H1 (cell line): ENCODE results near the gene MRGPRX2.

Experiments
- ASH2L ChIP-seq: fragments of 200-600, 300-600 bp; sonication (generic); IDR thresholded peaks from one replicate; pipeline ENCODE4 v1.7.1; 2017; ENCODE audit warnings: low read length
- ATF3 ChIP-seq: IDR thresholded peaks from 2 replicates; pipeline ENCODE4 v1.6.1; 2011; ENCODE audit warnings: low read depth, mild to moderate bottlenecking, low read length; ENCODE audit not compliant: insufficient read depth
- CHD7 ChIP-seq: fragments of 300-600 bp; sonication (generic); IDR thresholded peaks from 2 replicates; pipeline ENCODE4 v1.7.1; 2012; ENCODE audit warnings: low read length, moderate library complexity, mild to moderate bottlenecking, inconsistent platforms; ENCODE audit not compliant: insufficient replicate concordance
- CTCF ChIP-seq, 3 experiments: IDR thresholded peaks; 1 replicate in 2 of 3; 2 replicates in 1 of 3; pipeline versions ENCODE4 v1.5.1 to v1.6.1; 2011; ENCODE audit warnings: low read length in 3 of 3, mild to moderate bottlenecking in 3 of 3, inconsistent platforms in 2 of 3, low read depth in 1 of 3, moderate library complexity in 1 of 3; ENCODE audit not compliant: insufficient read depth in 1 of 3; ENCODE audit errors: control extremely low read depth in 1 of 3
- E2F6 ChIP-seq: IDR thresholded peaks from 2 replicates; pipeline ENCODE4 v1.6.1; 2012; ENCODE audit warnings: inconsistent platforms
- EZH2 ChIP-seq: fragments of 200-600 bp; sonication (generic); IDR thresholded peaks from 2 replicates; pipeline ENCODE4 v1.7.1; 2012; ENCODE audit warnings: low read depth, mild to moderate bottlenecking, moderate library complexity, low read length, inconsistent platforms; ENCODE audit not compliant: severe bottlenecking
- HDAC6 ChIP-seq: IDR thresholded peaks from one replicate; pipeline ENCODE4 v1.7.1; 2012; ENCODE audit warnings: low read depth, mild to moderate bottlenecking, inconsistent platforms, low read length, moderate library complexity
- KDM5A ChIP-seq: fragments of 200-600 bp; IDR thresholded peaks from 2 replicates; pipeline ENCODE4 v1.7.1; 2012; ENCODE audit warnings: mild to moderate bottlenecking, low read length, inconsistent platforms, mixed read lengths
- MAFK ChIP-seq: IDR thresholded peaks from 2 replicates; pipeline ENCODE4 v1.6.1; 2012; ENCODE audit warnings: low read depth, mild to moderate bottlenecking, improper control_type of control experiment, low read length
- PHF8 ChIP-seq: fragments of 200-600 bp; sonication (generic); conservative IDR thresholded peaks from 2 replicates; pipeline ENCODE4 v1.7.1; 2012; ENCODE audit warnings: low read depth, mild to moderate bottlenecking, inconsistent platforms, low read length, moderate library complexity
- POLR2A ChIP-seq, 2 experiments: IDR thresholded peaks; 1 replicate in 1 of 2; 2 replicates in 1 of 2; pipeline ENCODE4 v1.6.1; 2011; ENCODE audit warnings: low read depth in 2 of 2, low read length in 2 of 2, mild to moderate bottlenecking in 2 of 2; ENCODE audit errors: control extremely low read depth in 1 of 2
- POLR2AphosphoS5 ChIP-seq: IDR thresholded peaks from 2 replicates; pipeline ENCODE4 v1.6.1; 2011; ENCODE audit warnings: low read depth, low read length
- TAF1 ChIP-seq: IDR thresholded peaks from 2 replicates; pipeline ENCODE4 v1.6.1; 2011; ENCODE audit warnings: mild to moderate bottlenecking, low read depth, low read length
- TEAD4 ChIP-seq: IDR thresholded peaks from 2 replicates; pipeline ENCODE4 v1.6.1; 2012; ENCODE audit warnings: low read depth, low read length, inconsistent platforms, mixed read lengths

GRCh38 chr11:19050281-19050680 is 10.2 kb downstream of the MRGPRX2 start:
- no peak for TF ChIP-seq E2F6
- no peak for TF ChIP-seq CTCF (IDR thresholded peaks at IDR 0.05; ENCODE audit: control extremely low read depth in 1 of 3, insufficient read depth in 1 of 3, low read depth in 1 of 3, low read length in 3 of 3)
- TF ChIP-seq TEAD4: no peak
- no peak for TF ChIP-seq EZH2
- TF ChIP-seq ASH2L: no peak
- TF ChIP-seq KDM5A: no peak
- TF ChIP-seq CHD7: no peak
- no peak for TF ChIP-seq ATF3
- TF ChIP-seq PHF8: no peak
- TF ChIP-seq POLR2AphosphoS5: no peak
- TF ChIP-seq POLR2A (IDR thresholded peaks at IDR 0.05; ENCODE audit: control extremely low read depth in 1 of 2, low read depth in 2 of 2, low read length in 2 of 2): no peak
- TF ChIP-seq TAF1: no peak
- no peak for TF ChIP-seq MAFK
- no peak for TF ChIP-seq HDAC6
